Measurements from ENCODE around the gene PARD3B.

The PARD3B gene

DNA sequence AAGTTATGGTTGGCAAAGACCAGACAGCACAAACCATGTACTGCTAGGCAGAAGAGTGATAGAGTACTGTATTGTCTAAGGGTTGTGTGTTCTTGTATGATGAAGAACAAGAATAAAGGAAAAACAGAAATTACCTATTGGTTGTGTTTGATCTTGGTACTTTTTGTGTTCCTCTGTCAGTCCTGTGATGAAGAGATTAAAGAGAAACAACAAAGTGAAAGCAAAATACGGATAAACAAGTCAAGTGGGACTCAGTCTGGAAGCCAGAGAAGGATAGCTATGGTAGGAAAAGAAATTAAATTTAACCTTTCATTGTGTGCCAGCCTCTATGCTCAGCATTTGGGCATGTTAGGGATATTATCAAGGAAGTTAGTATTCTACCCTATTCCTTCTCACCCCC is 413.1 kb downstream of the PARD3B start:
- no peak overlapping the region for H3K27ac ChIP-seq (ENCODE audit: low read length)
- no peak for DNase-seq

GRCh38 chr2:204964414-204964813 is 419.1 kb downstream of the PARD3B start:
- Histone ChIP-seq H3F3A (ENCODE audit: insufficient read depth, low read length) (no peaks in the 10 kb centered on the region), H3K27me3 (replicated peaks; ENCODE audit: insufficient read depth, low read length) (no peaks in the 10 kb centered on the region), H2AFZ (ENCODE audit: low read length) (no peak overlapping the region), H3K9ac (ENCODE audit: low read length) (no peak overlapping the region), H3K27ac (ENCODE audit: low read length) (no peak overlapping the region), H3K4me2 (ENCODE audit: low read depth, low read length) (no peak overlapping the region), H3K4me1 (ENCODE audit: low read length) (no peaks in the 10 kb centered on the region), H3K4me3 (ENCODE audit: low read length) (no peak overlapping the region), H3K9me3 (replicated peaks; ENCODE audit: insufficient read depth, low read length) (no peaks in the 10 kb centered on the region), H3K36me3 (replicated peaks; ENCODE audit: insufficient read depth, low read length) (no peaks in the 10 kb centered on the region), H3K9me2 (replicated peaks; ENCODE audit: insufficient read depth, low read length) (no peaks in the 10 kb centered on the region), H4K20me1 (ENCODE audit: insufficient read depth, low read length) (no peaks in the 10 kb centered on the region), H3K79me2 (ENCODE audit: low read length) (no peaks in the 10 kb centered on the region)
- DNase-seq: no peak
- no peak for TF ChIP-seq CTCF (IDR thresholded peaks at IDR 0.05; ENCODE audit: low read length)
- no peak for TF ChIP-seq EZH2phosphoT487 (IDR thresholded peaks at IDR 0.05; ENCODE audit: low read length)
- no peak for TF ChIP-seq EZH2 (optimal IDR thresholded peaks at IDR 0.05; ENCODE audit: low read depth, low read length)

More for the DNA sequence above, 413.1 kb downstream of the PARD3B start:
- Histone ChIP-seq H3F3A (ENCODE audit: insufficient read depth, low read length) (no peaks in the 10 kb centered on the region), H3K4me1 (ENCODE audit: low read length) (no peaks in the 10 kb centered on the region), H3K27me3 (replicated peaks; ENCODE audit: insufficient read depth, low read length) (no peaks in the 10 kb centered on the region), H3K4me3 (ENCODE audit: low read length) (no peak overlapping the region), H3K4me2 (ENCODE audit: low read depth, low read length) (no peak overlapping the region), H2AFZ (ENCODE audit: low read length) (no peak overlapping the region), H3K9ac (ENCODE audit: low read length) (no peak overlapping the region), H4K20me1 (ENCODE audit: insufficient read depth, low read length) (no peaks in the 10 kb centered on the region), H3K9me3 (replicated peaks; ENCODE audit: insufficient read depth, low read length) (no peaks in the 10 kb centered on the region), H3K36me3 (replicated peaks; ENCODE audit: insufficient read depth, low read length) (no peaks in the 10 kb centered on the region), H3K79me2 (ENCODE audit: low read length) (no peaks in the 10 kb centered on the region), H3K9me2 (replicated peaks; ENCODE audit: insufficient read depth, low read length) (no peaks in the 10 kb centered on the region)
- TF ChIP-seq EZH2 (optimal IDR thresholded peaks at IDR 0.05; ENCODE audit: low read depth, low read length) (no peak), CTCF (IDR thresholded peaks at IDR 0.05; ENCODE audit: low read length) (no peak), EZH2phosphoT487 (IDR thresholded peaks at IDR 0.05; ENCODE audit: low read length) (no peak)

GRCh38 chr2:204966245-204966644 is 421.0 kb downstream of the PARD3B start:
- no peak overlapping the region for H3K4me2 ChIP-seq (ENCODE audit: low read depth, low read length)
- H3F3A ChIP-seq (ENCODE audit: insufficient read depth, low read length): no peaks in the 10 kb centered on the region
- H3K27me3 ChIP-seq (replicated peaks; ENCODE audit: insufficient read depth, low read length): no peaks in the 10 kb centered on the region
- no peaks in the 10 kb centered on the region for H3K79me2 ChIP-seq (ENCODE audit: low read length)
- no peak overlapping the region for H2AFZ ChIP-seq (ENCODE audit: low read length)
- H3K27ac ChIP-seq (ENCODE audit: low read length): no peak overlapping the region
- no peak overlapping the region for H3K4me3 ChIP-seq (ENCODE audit: low read length)
- H3K36me3 ChIP-seq (replicated peaks; ENCODE audit: insufficient read depth, low read length): no peaks in the 10 kb centered on the region
- H3K9me2 ChIP-seq (replicated peaks; ENCODE audit: insufficient read depth, low read length): no peaks in the 10 kb centered on the region
- TF ChIP-seq EZH2phosphoT487 (IDR thresholded peaks at IDR 0.05; ENCODE audit: low read length) (no peak), EZH2 (optimal IDR thresholded peaks at IDR 0.05; ENCODE audit: low read depth, low read length) (no peak), CTCF (IDR thresholded peaks at IDR 0.05; ENCODE audit: low read length) (no peak)
- no peaks in the 10 kb centered on the region for H3K9me3 ChIP-seq (replicated peaks; ENCODE audit: insufficient read depth, low read length)
- H3K4me1 ChIP-seq (ENCODE audit: low read length): no peaks in the 10 kb centered on the region
- no peak for DNase-seq
- H4K20me1 ChIP-seq (ENCODE audit: insufficient read depth, low read length): no peaks in the 10 kb centered on the region
- no peak overlapping the region for H3K9ac ChIP-seq (ENCODE audit: low read length)

Measured in MM.1S (cell line).